ENCODE results near the gene PCBP4. TPM values are rescaled to one million over a fixed set of nuclear protein-coding genes. Genes with fewer than 3 reads are reported as not detected.

The PCBP4 gene
- total and polyA plus RNA-seq, 2 experiments from 2014 or later = 114 to 226 TPM

GRCh38 chr3:52004906-52005395 is 37.7 kb upstream of the PCBP4 start:
- Histone ChIP-seq H3K4me3 (no peak overlapping the region), H3K4me1 (ENCODE audit: low read depth) (peaks cover 35% of the 10 kb centered on the region), H3K27ac (peak overlapping the region; percentile 91), H3K9me3 (ENCODE audit: low read depth) (no peaks in the 10 kb centered on the region), H3K36me3 (no peaks in the 10 kb centered on the region), H3K27me3 (no peaks in the 10 kb centered on the region)
- DNase-seq (ENCODE audit: low read depth in 1 of 2, low spot score in 1 of 2) = no peak
- TF ChIP-seq CTCF (IDR thresholded peaks at IDR 0.05; ENCODE audit: low read depth, low read length) = no peak

- Histone ChIP-seq H3K9me3 (ENCODE audit: low read depth) (no peaks in the 10 kb centered on the region), H3K27ac (peak overlapping the region; percentile 91), H3K4me1 (ENCODE audit: low read depth) (peaks cover 35% of the 10 kb centered on the region), H3K4me3 (no peak overlapping the region), H3K36me3 (no peaks in the 10 kb centered on the region), H3K27me3 (no peaks in the 10 kb centered on the region)
- DNase-seq (ENCODE audit: low read depth in 1 of 2, low spot score in 1 of 2) = peak; percentile 73 to 88
- peak; percentile 74 for TF ChIP-seq CTCF (IDR thresholded peaks at IDR 0.05; ENCODE audit: low read depth, low read length)
These were observed 37.0 kb upstream of the PCBP4 start for GRCh38 chr3:52004163-52004787.

- TF ChIP-seq CTCF (IDR thresholded peaks at IDR 0.05; ENCODE audit: low read depth, low read length) = no peak
- Histone ChIP-seq H3K36me3 (no peaks in the 10 kb centered on the region), H3K27me3 (no peaks in the 10 kb centered on the region), H3K4me3 (no peak overlapping the region), H3K27ac (no peak overlapping the region), H3K9me3 (ENCODE audit: low read depth) (no peaks in the 10 kb centered on the region), H3K4me1 (ENCODE audit: low read depth) (peaks cover 36% of the 10 kb centered on the region)
- no peak for DNase-seq (ENCODE audit: low read depth in 1 of 2, low spot score in 1 of 2)
These were observed 35.5 kb upstream of the PCBP4 start for GRCh38 chr3:52002748-52003147.

GRCh38 chr3:52001443-52001974 is 34.3 kb upstream of the PCBP4 start:
- Histone ChIP-seq H3K4me1 (ENCODE audit: low read depth) (peaks cover 23% of the 10 kb centered on the region), H3K27ac (no peak overlapping the region), H3K36me3 (no peaks in the 10 kb centered on the region), H3K27me3 (no peaks in the 10 kb centered on the region), H3K4me3 (no peak overlapping the region), H3K9me3 (ENCODE audit: low read depth) (no peaks in the 10 kb centered on the region)
- TF ChIP-seq CTCF (IDR thresholded peaks at IDR 0.05; ENCODE audit: low read depth, low read length) = peak; percentile 93
- DNase-seq (ENCODE audit: low read depth in 1 of 2, low spot score in 1 of 2) = peak; percentile 65 to 90

GRCh38 chr3:51999846-52000245 is 32.6 kb upstream of the PCBP4 start:
- peaks cover 11% of the 10 kb centered on the region for H3K4me1 ChIP-seq (ENCODE audit: low read depth)
- H3K4me3 ChIP-seq = no peak overlapping the region
- H3K36me3 ChIP-seq = no peaks in the 10 kb centered on the region
- no peak for DNase-seq (ENCODE audit: low read depth in 1 of 2, low spot score in 1 of 2)
- H3K9me3 ChIP-seq (ENCODE audit: low read depth) = no peaks in the 10 kb centered on the region
- no peak for TF ChIP-seq CTCF (IDR thresholded peaks at IDR 0.05; ENCODE audit: low read depth, low read length)
- no peaks in the 10 kb centered on the region for H3K27me3 ChIP-seq
- H3K27ac ChIP-seq = no peak overlapping the region

All from cardiac muscle cell (in vitro differentiated cells and primary cell).